B cell (primary cell): ENCODE measurements around the gene SEMA6D.

Source experiments
- CTCF ChIP-seq: fragments of 200-600 bp; IDR thresholded peaks from one replicate; pipeline ENCODE4 v1.8.0; 2022; ENCODE audit warnings: antibody characterized with exemption, mild to moderate bottlenecking
- EZH2 ChIP-seq: IDR thresholded peaks from 2 replicates; pipeline ENCODE4 v1.6.1; 2012; ENCODE audit warnings: borderline replicate concordance, low read depth, mild to moderate bottlenecking, moderate library complexity, low read length; ENCODE audit not compliant: insufficient read depth, poor library complexity, severe bottlenecking

- TF ChIP-seq CTCF (no peak), EZH2 (no peak)
Measured at GRCh38 chr15:47720555-47720954, 3.2 kb downstream of the SEMA6D start.
